NT2/D1 (cell line): ENCODE results near the gene AGAP5.
"Not testable (repeated sequence)": the region's sequence is repeated elsewhere in the genome, so short reads cannot be mapped to it uniquely, and the experiment has no call there.

ENCODE experiments used
- DNase-seq: peaks from one replicate; pipeline ENCODE4 v3.0.0-alpha.2; 2011; ENCODE audit warnings: low read depth, low spot score
- H3K27me3 ChIP-seq: 2 replicates; pipeline ENCODE4 v1.6.0; 2011; ENCODE audit warnings: mild to moderate bottlenecking; ENCODE audit not compliant: insufficient read length, insufficient read depth
- H3K36me3 ChIP-seq: 2 replicates; pipeline ENCODE4 v1.6.1; 2011; ENCODE audit warnings: mild to moderate bottlenecking, low read length, mixed read lengths; ENCODE audit not compliant: insufficient read depth, insufficient read length
- H3K4me1 ChIP-seq: 2 replicates; pipeline ENCODE4 v1.5.1; 2011; ENCODE audit not compliant: insufficient read depth, insufficient read length
- H3K4me3 ChIP-seq: 2 replicates; pipeline ENCODE4 v1.5.1; 2011; ENCODE audit warnings: low read depth; ENCODE audit not compliant: insufficient read length
- H3K9ac ChIP-seq: 2 replicates; pipeline ENCODE4 v1.6.0; 2011; ENCODE audit warnings: low read depth; ENCODE audit not compliant: insufficient read length
- H3K9me3 ChIP-seq: 2 replicates; pipeline ENCODE4 v1.5.1; 2011; ENCODE audit warnings: mild to moderate bottlenecking, low read length; ENCODE audit not compliant: insufficient read depth
- SUZ12 ChIP-seq: IDR thresholded peaks from 2 replicates; pipeline ENCODE4 v1.6.1; 2011; ENCODE audit not compliant: insufficient read length, insufficient read depth; ENCODE audit errors: extremely low read depth
- YY1 ChIP-seq: IDR thresholded peaks from 2 replicates; pipeline ENCODE4 v1.6.1; 2011; ENCODE audit not compliant: insufficient read length, insufficient read depth
- ZNF274 ChIP-seq: IDR thresholded peaks from 2 replicates; pipeline ENCODE4 v1.6.1; 2011; ENCODE audit warnings: mild to moderate bottlenecking, low read depth, low read length

AGAP5 gene

GRCh38 chr10:73734796-73735305 lies 36.9 kb upstream of the AGAP5 start:
- TF ChIP-seq SUZ12 (no peak), ZNF274 (no peak), YY1 (no peak)
- Histone ChIP-seq H3K9me3 (no peaks in the 10 kb centered on the region), H3K27me3 (no peaks in the 10 kb centered on the region), H3K4me3 (no peak overlapping the region), H3K9ac (no peak overlapping the region), H3K4me1 (no peaks in the 10 kb centered on the region), H3K36me3 (peaks cover 26% of the 10 kb centered on the region)
- no peak for DNase-seq

GRCh38 chr10:73734028-73734720 lies 36.3 kb upstream of the AGAP5 start:
- Histone ChIP-seq H3K27me3 (no peaks in the 10 kb centered on the region), H3K36me3 (peaks cover 26% of the 10 kb centered on the region), H3K4me3 (no peak overlapping the region), H3K9ac (no peak overlapping the region), H3K4me1 (no peaks in the 10 kb centered on the region), H3K9me3 (no peaks in the 10 kb centered on the region)
- DNase-seq, result no peak
- TF ChIP-seq SUZ12 (no peak), YY1 (no peak), ZNF274 (no peak)

- DNase-seq, result no peak
- no peak overlapping the region for H3K4me3 ChIP-seq
- H3K27me3 ChIP-seq, result no peaks in the 10 kb centered on the region
- TF ChIP-seq ZNF274, result no peak
- TF ChIP-seq YY1, result no peak
- no peak for TF ChIP-seq SUZ12
- no peak overlapping the region for H3K9ac ChIP-seq
- H3K36me3 ChIP-seq, result peaks cover 26% of the 10 kb centered on the region
- H3K4me1 ChIP-seq, result no peaks in the 10 kb centered on the region
- no peaks in the 10 kb centered on the region for H3K9me3 ChIP-seq
Observed at GRCh38 chr10:73732931-73733623, 35.2 kb upstream of the AGAP5 start.

- DNase-seq, result no peak
- no peak overlapping the region for H3K4me3 ChIP-seq
- TF ChIP-seq SUZ12 (no peak), YY1 (no peak)
- H3K27me3 ChIP-seq, result no peaks in the 10 kb centered on the region
- no peak overlapping the region for H3K9ac ChIP-seq
- no peaks in the 10 kb centered on the region for H3K4me1 ChIP-seq
- no peaks in the 10 kb centered on the region for H3K9me3 ChIP-seq
- peaks cover 26% of the 10 kb centered on the region for H3K36me3 ChIP-seq
Observed at GRCh38 chr10:73732426-73732825, 34.5 kb upstream of the AGAP5 start.

- no peaks in the 10 kb centered on the region for H3K4me1 ChIP-seq
- no peaks in the 10 kb centered on the region for H3K9me3 ChIP-seq
- peaks cover 30% of the 10 kb centered on the region for H3K36me3 ChIP-seq
- no peak overlapping the region for H3K9ac ChIP-seq
- no peak for DNase-seq
- H3K27me3 ChIP-seq, result no peaks in the 10 kb centered on the region
- no peak overlapping the region for H3K4me3 ChIP-seq
- TF ChIP-seq ZNF274 (no peak), SUZ12 (no peak), YY1 (no peak)
Observed at GRCh38 chr10:73731588-73732375, 33.9 kb upstream of the AGAP5 start.

GRCh38 chr10:73730153-73730906 lies 32.4 kb upstream of the AGAP5 start:
- Histone ChIP-seq H3K36me3 (peaks cover 43% of the 10 kb centered on the region), H3K9ac (peak overlapping the region; percentile 91), H3K4me3 (peak overlapping the region; percentile 90), H3K4me1 (no peaks in the 10 kb centered on the region), H3K9me3 (no peaks in the 10 kb centered on the region), H3K27me3 (no peaks in the 10 kb centered on the region)
- TF ChIP-seq ZNF274 (no peak), SUZ12 (no peak), YY1 (no peak)
- DNase-seq, result peak; percentile 70

GRCh38 chr10:73729781-73730152 lies 31.9 kb upstream of the AGAP5 start:
- not testable (repeated sequence) for H3K9me3 ChIP-seq, DNase-seq, H3K4me1 ChIP-seq, H3K27me3 ChIP-seq
- peak overlapping the region; percentile 91 for H3K9ac ChIP-seq
- H3K36me3 ChIP-seq, result peaks cover 41% of the 10 kb centered on the region
- H3K4me3 ChIP-seq, result peak overlapping the region; percentile 90
